Measurements from ENCODE around the gene PDCD4. TPM values are rescaled to one million over a fixed set of nuclear protein-coding genes. Genes with fewer than 3 reads are reported as not detected.

PDCD4 gene
- 100 to 1,000 TPM; 128 to 133 TPM for total RNA-seq

GRCh38 chr10:110871298-110872084, at the start of gene PDCD4:
TSS of gene PDCD4 (plus strand) at chr10:110871928. CDS start at chr10:110876028, 4,100 bp downstream.

GRCh38 chr10:110918643-110919348, 47.1 kb downstream of the PDCD4 start, which contains the start of gene BBIP1:
TSS of gene BBIP1 (minus strand) at chr10:110919180. CDS start at chr10:110918157, 1,023 bp downstream.

GRCh38 chr10:110919349-110919931, 47.7 kb downstream of the PDCD4 start, which contains the start of gene SHOC2:
TSS of gene SHOC2 (plus strand) at chr10:110919604. CDS start at chr10:110964359, 44,755 bp downstream.

Other genes with a start within 250 kb of the PDCD4 start
- under 1 TPM; 0.05 to 0.13 TPM for gene RBM20, start 227.6 kb upstream of the PDCD4 start, total RNA-seq
- gene BBIP1, start 47.3 kb downstream of the PDCD4 start, total RNA-seq = 10 to 100 TPM; 20.2 to 21.0 TPM
- 10 to 100 TPM; 39.2 to 40.3 TPM for gene SHOC2, start 47.7 kb downstream of the PDCD4 start, total RNA-seq
- not detected for gene ADRA2A, start 205.1 kb downstream of the PDCD4 start, total RNA-seq

Data from activated naive CD4-positive, alpha-beta T cell treated with anti-CD3 and anti-CD28 coated beads, Interleukin-2, amount 10 ng/mL, durations not matched to agents 5 hours and 36 hours (primary cell).